Stimulated activated CD8-positive, alpha-beta memory T cell treated with anti-CD3 and anti-CD28 coated beads, Interleukin-2, amount 100 ng/mL, for 48 hours (primary cell): ENCODE measurements around the gene KLK12.

ENCODE experiments used
- DNase-seq, 2 donors: peaks; one replicate each; pipeline ENCODE4 v3.0.0-alpha.2; 2020; ENCODE audit warnings: low read depth in 2 of 2

KLK12 gene

GRCh38 chr19:51034704-51035103 is at the start of gene KLK12:
Gene KLK12, minus strand, starts transcription at chr19:51035002. Its CDS starts 381 bp downstream, at chr19:51034621.
- DNase-seq: no peak

GRCh38 chr19:51084505-51084904 is 49.7 kb upstream of the KLK12 start:
- DNase-seq: no peak

- DNase-seq: no peak
These were observed 49.0 kb upstream of the KLK12 start for GRCh38 chr19:51083783-51084182.

GRCh38 chr19:51083181-51083580 is 48.4 kb upstream of the KLK12 start:
- DNase-seq: no peak

- no peak for DNase-seq
These were observed 47.8 kb upstream of the KLK12 start, which contains the start of gene KLK14 for GRCh38 chr19:51082611-51083010. Gene KLK14, minus strand, starts transcription at chr19:51082887. Its CDS starts 273 bp downstream, at chr19:51082614.

GRCh38 chr19:51081476-51081875 is 46.7 kb upstream of the KLK12 start:
- no peak for DNase-seq

- no peak for DNase-seq
These were observed 44.8 kb upstream of the KLK12 start for GRCh38 chr19:51079481-51080110.

GRCh38 chr19:51078731-51079130 is 43.9 kb upstream of the KLK12 start:
- DNase-seq: no peak

GRCh38 chr19:51078104-51078503 is 43.3 kb upstream of the KLK12 start:
- no peak for DNase-seq

- DNase-seq: no peak
These were observed 41.9 kb upstream of the KLK12 start for GRCh38 chr19:51076631-51077213.

GRCh38 chr19:51075998-51076397 is 41.2 kb upstream of the KLK12 start:
- DNase-seq: no peak

- no peak for DNase-seq
These were observed 36.2 kb upstream of the KLK12 start for GRCh38 chr19:51071095-51071405.

- no peak for DNase-seq
These were observed 35.7 kb upstream of the KLK12 start for GRCh38 chr19:51070334-51071094.

GRCh38 chr19:51066393-51067186 is 31.8 kb upstream of the KLK12 start:
- DNase-seq: no peak

GRCh38 chr19:51065221-51065960 is 30.6 kb upstream of the KLK12 start:
- no peak for DNase-seq

GRCh38 chr19:51064534-51065220 is 29.9 kb upstream of the KLK12 start, which contains the start of gene KLK13:
Gene KLK13, minus strand, starts transcription at chr19:51065092. Its CDS starts 25 bp downstream, at chr19:51065067.
- DNase-seq: no peak

GRCh38 chr19:51063664-51064063 is 28.9 kb upstream of the KLK12 start:
- DNase-seq: no peak

- no peak for DNase-seq
These were observed 26.2 kb upstream of the KLK12 start for GRCh38 chr19:51060973-51061372.

GRCh38 chr19:51060336-51060735 is 25.5 kb upstream of the KLK12 start:
- no peak for DNase-seq

GRCh38 chr19:51059715-51060114 is 24.9 kb upstream of the KLK12 start:
- DNase-seq: no peak

- DNase-seq: no peak
These were observed 21.1 kb upstream of the KLK12 start for GRCh38 chr19:51055866-51056265.
